ENCODE results near the gene KBTBD4.
"Not testable (repeated sequence)": the region's sequence is repeated elsewhere in the genome, so short reads cannot be mapped to it uniquely, and the experiment has no call there.

KBTBD4 gene

GRCh38 chr11:47552566-47553405 lies 26.0 kb downstream of the KBTBD4 start, which contains the start of gene CELF1:
Gene CELF1, minus strand, starts transcription at chr11:47553132. Its CDS starts 53,609 bp downstream, at chr11:47499523.
- H3K27me3 ChIP-seq (ENCODE audit: low read depth, low read length) = no peaks in the 10 kb centered on the region
- peaks cover 11 to 13% of the 10 kb centered on the region in 2 donors for H3K4me1 ChIP-seq (ENCODE audit: control insufficient read depth in 1 of 2, insufficient read depth in 2 of 2, low read length in 2 of 2)
- H3K4me3 ChIP-seq (ENCODE audit: low read depth in 1 of 2, low read length in 2 of 2) = peak within 1 kb of the TSS; percentile 93 to 100
- H3K9me3 ChIP-seq (ENCODE audit: control insufficient read depth in 1 of 2, low read length in 2 of 2) = no peaks in the 10 kb centered on the region
- H3K36me3 ChIP-seq (ENCODE audit: control insufficient read depth in 1 of 2, insufficient read depth in 2 of 2, low read length in 2 of 2) = peaks cover 0 to 10% of the 10 kb centered on the region in 2 donors
- peak within 1 kb of the TSS; percentile 96 for H3K27ac ChIP-seq (ENCODE audit: low read length)

- no peaks in the 10 kb centered on the region for H3K27me3 ChIP-seq (ENCODE audit: low read depth, low read length)
- peak overlapping the region; percentile 96 for H3K27ac ChIP-seq (ENCODE audit: low read length)
- H3K4me1 ChIP-seq (ENCODE audit: control insufficient read depth in 1 of 2, insufficient read depth in 2 of 2, low read length in 2 of 2) = peaks cover 14 to 17% of the 10 kb centered on the region in 2 donors
- H3K36me3 ChIP-seq (ENCODE audit: control insufficient read depth in 1 of 2, insufficient read depth in 2 of 2, low read length in 2 of 2) = peaks cover 0 to 10% of the 10 kb centered on the region in 2 donors
- no peaks in the 10 kb centered on the region for H3K9me3 ChIP-seq (ENCODE audit: control insufficient read depth in 1 of 2, low read length in 2 of 2)
- peak overlapping the region; percentile 93 to 100 for H3K4me3 ChIP-seq (ENCODE audit: low read depth in 1 of 2, low read length in 2 of 2)
Observed at GRCh38 chr11:47552056-47552565, 26.7 kb downstream of the KBTBD4 start.

- peak overlapping the region; percentile 96 for H3K27ac ChIP-seq (ENCODE audit: low read length)
- no peaks in the 10 kb centered on the region for H3K27me3 ChIP-seq (ENCODE audit: low read depth, low read length)
- peaks cover 0 to 10% of the 10 kb centered on the region in 2 donors for H3K36me3 ChIP-seq (ENCODE audit: control insufficient read depth in 1 of 2, insufficient read depth in 2 of 2, low read length in 2 of 2)
- H3K9me3 ChIP-seq (ENCODE audit: control insufficient read depth in 1 of 2, low read length in 2 of 2) = no peaks in the 10 kb centered on the region
- H3K4me1 ChIP-seq (ENCODE audit: control insufficient read depth in 1 of 2, insufficient read depth in 2 of 2, low read length in 2 of 2) = peaks cover 14 to 24% of the 10 kb centered on the region in 2 donors
- H3K4me3 ChIP-seq (ENCODE audit: low read depth in 1 of 2, low read length in 2 of 2) = peak overlapping the region; percentile 93 to 100
Observed at GRCh38 chr11:47551086-47551485, 27.7 kb downstream of the KBTBD4 start.

GRCh38 chr11:47550288-47551047 lies 28.3 kb downstream of the KBTBD4 start:
- Histone ChIP-seq H3K27me3 (ENCODE audit: low read depth, low read length) (no peaks in the 10 kb centered on the region), H3K27ac (ENCODE audit: low read length) (peak overlapping the region; percentile 96), H3K4me3 (ENCODE audit: low read depth in 1 of 2, low read length in 2 of 2) (no peak overlapping the region), H3K4me1 (ENCODE audit: control insufficient read depth in 1 of 2, insufficient read depth in 2 of 2, low read length in 2 of 2) (peaks cover 14 to 24% of the 10 kb centered on the region in 2 donors), H3K36me3 (ENCODE audit: control insufficient read depth in 1 of 2, insufficient read depth in 2 of 2, low read length in 2 of 2) (peaks cover 0 to 10% of the 10 kb centered on the region in 2 donors), H3K9me3 (ENCODE audit: control insufficient read depth in 1 of 2, low read length in 2 of 2) (no peaks in the 10 kb centered on the region)

- H3K4me3 ChIP-seq (ENCODE audit: low read depth in 1 of 2, low read length in 2 of 2); H3K9me3 ChIP-seq (ENCODE audit: control insufficient read depth in 1 of 2, low read length in 2 of 2); H3K27ac ChIP-seq (ENCODE audit: low read length); H3K36me3 ChIP-seq (ENCODE audit: control insufficient read depth in 1 of 2, insufficient read depth in 2 of 2, low read length in 2 of 2); H3K27me3 ChIP-seq (ENCODE audit: low read depth, low read length): not testable (repeated sequence)
- peaks cover 11 to 28% of the 10 kb centered on the region in 2 donors for H3K4me1 ChIP-seq (ENCODE audit: control insufficient read depth in 1 of 2, insufficient read depth in 2 of 2, low read length in 2 of 2)
Observed at GRCh38 chr11:47546274-47546673, 32.5 kb downstream of the KBTBD4 start.

- H3K27me3 ChIP-seq (ENCODE audit: low read depth, low read length) = no peaks in the 10 kb centered on the region
Observed at GRCh38 chr11:47545298-47545697, 33.5 kb downstream of the KBTBD4 start.

GRCh38 chr11:47541070-47541469 lies 37.7 kb downstream of the KBTBD4 start:
- H3K4me3 ChIP-seq (ENCODE audit: low read depth in 1 of 2, low read length in 2 of 2) = no peak overlapping the region
- H3K36me3 ChIP-seq (ENCODE audit: control insufficient read depth in 1 of 2, insufficient read depth in 2 of 2, low read length in 2 of 2) = no peaks in the 10 kb centered on the region
- H3K9me3 ChIP-seq (ENCODE audit: control insufficient read depth in 1 of 2, low read length in 2 of 2) = no peaks in the 10 kb centered on the region
- H3K27me3 ChIP-seq (ENCODE audit: low read depth, low read length) = no peaks in the 10 kb centered on the region
- peaks cover 10 to 57% of the 10 kb centered on the region in 2 donors for H3K4me1 ChIP-seq (ENCODE audit: control insufficient read depth in 1 of 2, insufficient read depth in 2 of 2, low read length in 2 of 2)
- no peak overlapping the region for H3K27ac ChIP-seq (ENCODE audit: low read length)

More at GRCh38 chr11:47545298-47545697, 33.5 kb downstream of the KBTBD4 start:
- Histone ChIP-seq H3K9me3 (ENCODE audit: control insufficient read depth in 1 of 2, low read length in 2 of 2) (no peaks in the 10 kb centered on the region), H3K27ac (ENCODE audit: low read length) (no peak overlapping the region), H3K4me3 (ENCODE audit: low read depth in 1 of 2, low read length in 2 of 2) (no peak overlapping the region), H3K4me1 (ENCODE audit: control insufficient read depth in 1 of 2, insufficient read depth in 2 of 2, low read length in 2 of 2) (peaks cover 4 to 31% of the 10 kb centered on the region in 2 donors), H3K36me3 (ENCODE audit: control insufficient read depth in 1 of 2, insufficient read depth in 2 of 2, low read length in 2 of 2) (peaks cover 0 to 2% of the 10 kb centered on the region in 2 donors)

GRCh38 chr11:47539681-47540039 lies 39.1 kb downstream of the KBTBD4 start:
- Histone ChIP-seq H3K4me1 (ENCODE audit: control insufficient read depth in 1 of 2, insufficient read depth in 2 of 2, low read length in 2 of 2) (peaks cover 10 to 67% of the 10 kb centered on the region in 2 donors), H3K9me3 (ENCODE audit: control insufficient read depth in 1 of 2, low read length in 2 of 2) (no peaks in the 10 kb centered on the region), H3K36me3 (ENCODE audit: control insufficient read depth in 1 of 2, insufficient read depth in 2 of 2, low read length in 2 of 2) (no peaks in the 10 kb centered on the region), H3K27me3 (ENCODE audit: low read depth, low read length) (no peaks in the 10 kb centered on the region), H3K4me3 (ENCODE audit: low read depth in 1 of 2, low read length in 2 of 2) (no peak overlapping the region), H3K27ac (ENCODE audit: low read length) (no peak overlapping the region)

GRCh38 chr11:47538741-47539565 lies 39.8 kb downstream of the KBTBD4 start:
- Histone ChIP-seq H3K4me1 (ENCODE audit: control insufficient read depth in 1 of 2, insufficient read depth in 2 of 2, low read length in 2 of 2) (peaks cover 10 to 67% of the 10 kb centered on the region in 2 donors), H3K27ac (ENCODE audit: low read length) (no peak overlapping the region), H3K36me3 (ENCODE audit: control insufficient read depth in 1 of 2, insufficient read depth in 2 of 2, low read length in 2 of 2) (no peaks in the 10 kb centered on the region), H3K9me3 (ENCODE audit: control insufficient read depth in 1 of 2, low read length in 2 of 2) (no peaks in the 10 kb centered on the region), H3K27me3 (ENCODE audit: low read depth, low read length) (no peaks in the 10 kb centered on the region), H3K4me3 (ENCODE audit: low read depth in 1 of 2, low read length in 2 of 2) (no peak overlapping the region)

- Histone ChIP-seq H3K27me3 (ENCODE audit: low read depth, low read length) (no peaks in the 10 kb centered on the region), H3K27ac (ENCODE audit: low read length) (no peak overlapping the region), H3K4me3 (ENCODE audit: low read depth in 1 of 2, low read length in 2 of 2) (no peak overlapping the region), H3K4me1 (ENCODE audit: control insufficient read depth in 1 of 2, insufficient read depth in 2 of 2, low read length in 2 of 2) (peaks cover 10 to 80% of the 10 kb centered on the region in 2 donors), H3K9me3 (ENCODE audit: control insufficient read depth in 1 of 2, low read length in 2 of 2) (no peaks in the 10 kb centered on the region), H3K36me3 (ENCODE audit: control insufficient read depth in 1 of 2, insufficient read depth in 2 of 2, low read length in 2 of 2) (no peaks in the 10 kb centered on the region)
Observed at GRCh38 chr11:47536915-47537314, 41.9 kb downstream of the KBTBD4 start.
